Hepatocyte (in vitro differentiated cells): ENCODE data around the gene TDRD6. TPM values are rescaled to one million over a fixed set of nuclear protein-coding genes. Genes with fewer than 3 reads are reported as not detected.
A peak's percentile ranks its signal among the peaks of the same experiment; 100 is the strongest.
"Not testable (repeated sequence)": the region's sequence is repeated elsewhere in the genome, so short reads cannot be mapped to it uniquely, and the experiment has no call there.

Experiments
- DNase-seq: peaks from one replicate; pipeline ENCODE4 v3.0.0-alpha.2; 2016; ENCODE audit warnings: low spot score
- H2AFZ ChIP-seq: fragments of 200-600 bp; sonication (generic); 2 replicates; pipeline ENCODE4 v1.6.0; 2016; ENCODE audit warnings: antibody characterized with exemption, mild to moderate bottlenecking
- H3K27ac ChIP-seq: fragments of 200-600 bp; sonication (generic); 2 replicates; pipeline ENCODE4 v1.5.1; 2016; ENCODE audit warnings: mild to moderate bottlenecking
- H3K27me3 ChIP-seq: fragments of 200-600 bp; sonication (generic); 2 replicates; pipeline ENCODE4 v1.6.1; 2016
- H3K36me3 ChIP-seq: fragments of 200-600 bp; sonication (generic); replicated peaks from 2 replicates; pipeline ENCODE4 v1.5.1; 2016; ENCODE audit warnings: low read depth; ENCODE audit not compliant: insufficient read depth
- H3K4me1 ChIP-seq: fragments of 200-600 bp; sonication (generic); 2 replicates; pipeline ENCODE4 v1.5.1; 2016; ENCODE audit warnings: mild to moderate bottlenecking, moderate library complexity; ENCODE audit not compliant: insufficient read depth
- H3K4me2 ChIP-seq: fragments of 200-600 bp; sonication (generic); 2 replicates; pipeline ENCODE4 v1.6.0; 2016
- H3K4me3 ChIP-seq: fragments of 200-600 bp; sonication (generic); 2 replicates; pipeline ENCODE4 v1.5.1; 2016; ENCODE audit warnings: mild to moderate bottlenecking
- H3K79me2 ChIP-seq: fragments of 200-600 bp; sonication (generic); 2 replicates; pipeline ENCODE4 v1.6.0; 2017; ENCODE audit warnings: mild to moderate bottlenecking
- H3K9me2 ChIP-seq: fragments of 200-600 bp; sonication (generic); replicated peaks from 2 replicates; pipeline ENCODE4 v1.6.0; 2017; ENCODE audit warnings: mild to moderate bottlenecking; ENCODE audit not compliant: insufficient read depth
- H3K9me3 ChIP-seq: fragments of 200-600 bp; sonication (generic); 2 replicates; pipeline ENCODE4 v1.5.1; 2016; ENCODE audit warnings: low read depth, mild to moderate bottlenecking
- H4K20me1 ChIP-seq: fragments of 200-600 bp; sonication (generic); 2 replicates; pipeline ENCODE4 v1.6.0; 2016; ENCODE audit warnings: mild to moderate bottlenecking; ENCODE audit not compliant: insufficient read depth, poor library complexity, severe bottlenecking
- CTCF ChIP-seq: fragments of 200-600 bp; sonication (generic); IDR thresholded peaks from 2 replicates; pipeline ENCODE4 v1.5.1; 2016; ENCODE audit warnings: antibody characterized with exemption, mild to moderate bottlenecking; ENCODE audit not compliant: poor library complexity
- EZH2 ChIP-seq: fragments of 200-600 bp; sonication (generic); IDR thresholded peaks from 2 replicates; pipeline ENCODE4 v1.6.1; 2016; ENCODE audit warnings: antibody characterized with exemption, mild to moderate bottlenecking, borderline replicate concordance
- EZH2phosphoT487 ChIP-seq: fragments of 200-600 bp; sonication (generic); IDR thresholded peaks from one replicate; pipeline ENCODE4 v1.6.1; 2018; ENCODE audit warnings: antibody characterized with exemption, mild to moderate bottlenecking, low read depth, moderate library complexity; ENCODE audit not compliant: unreplicated experiment, severe bottlenecking
- WGBS: methylation state at CpG from one replicate; pipeline ENCODE4 v1.1.6; 2016; ENCODE audit warnings: low lambda C conversion rate; ENCODE audit errors: missing lambda C conversion rate; 5-methylcytosine and 5-hydroxymethylcytosine counted together
- polyA plus RNA-seq: library from polyadenylated mRNA; unstranded; fragments of >200 nt; fragmentation: Nextera tagmentation; extraction: Ambion mirVana; gene quantifications from 2 replicates; pipeline ENCODE4 v1.2.1, GENCODE V29; 2016
- total RNA-seq: library from RNA; depleted of rRNA; stranded (reverse); fragments of >200 nt; gene quantifications from 2 replicates; pipeline ENCODE4 v1.2.3, GENCODE V29; 2014

The TDRD6 gene
- total and polyA plus RNA-seq, 2 experiments from 2014 or later: 0.20 to 0.34 TPM

- no peak overlapping the region for H2AFZ ChIP-seq
- no peak overlapping the region for H3K4me2 ChIP-seq
- peak; percentile 74 for TF ChIP-seq EZH2phosphoT487
- TF ChIP-seq EZH2: no peak
- no peaks in the 10 kb centered on the region for H3K36me3 ChIP-seq
- no peaks in the 10 kb centered on the region for H3K79me2 ChIP-seq
- no peak overlapping the region for H3K4me3 ChIP-seq
- DNase-seq: peak; percentile 23
- no peaks in the 10 kb centered on the region for H3K9me2 ChIP-seq
- no peak overlapping the region for H3K27ac ChIP-seq
- 92% methylated on average over 2 of the region's 2 CpGs for WGBS
- H3K9me3 ChIP-seq: no peaks in the 10 kb centered on the region
- no peaks in the 10 kb centered on the region for H4K20me1 ChIP-seq
- H3K27me3 ChIP-seq: peaks cover 13% of the 10 kb centered on the region
- peaks cover 4% of the 10 kb centered on the region for H3K4me1 ChIP-seq
Measured at GRCh38 chr6:46741482-46741881, 53.8 kb downstream of the TDRD6 start.

- Histone ChIP-seq H3K27ac (no peak overlapping the region), H3K79me2 (no peaks in the 10 kb centered on the region), H3K4me2 (no peak overlapping the region), H3K9me2 (no peaks in the 10 kb centered on the region), H4K20me1 (no peaks in the 10 kb centered on the region), H3K4me1 (peaks cover 4% of the 10 kb centered on the region), H3K9me3 (no peaks in the 10 kb centered on the region), H2AFZ (no peak overlapping the region), H3K4me3 (no peak overlapping the region), H3K27me3 (peaks cover 8% of the 10 kb centered on the region), H3K36me3 (no peaks in the 10 kb centered on the region)
- TF ChIP-seq EZH2 (no peak), EZH2phosphoT487 (no peak), CTCF (no peak)
- WGBS: 97% methylated on average over 4 of the region's 4 CpGs
- no peak for DNase-seq
Measured at GRCh38 chr6:46741910-46742309, 54.2 kb downstream of the TDRD6 start.

GRCh38 chr6:46743425-46744158 is 55.9 kb downstream of the TDRD6 start:
- H3K4me1 ChIP-seq: peaks cover 4% of the 10 kb centered on the region
- TF ChIP-seq EZH2 (no peak), CTCF (no peak), EZH2phosphoT487 (no peak)
- no peaks in the 10 kb centered on the region for H3K36me3 ChIP-seq
- no peak overlapping the region for H2AFZ ChIP-seq
- H3K9me2 ChIP-seq: no peaks in the 10 kb centered on the region
- no peak for DNase-seq
- no peak overlapping the region for H3K4me3 ChIP-seq
- no peaks in the 10 kb centered on the region for H3K79me2 ChIP-seq
- no peaks in the 10 kb centered on the region for H4K20me1 ChIP-seq
- WGBS: 87% methylated on average over 1 of the region's 1 CpG
- no peaks in the 10 kb centered on the region for H3K27me3 ChIP-seq
- no peaks in the 10 kb centered on the region for H3K9me3 ChIP-seq
- H3K27ac ChIP-seq: no peak overlapping the region
- H3K4me2 ChIP-seq: no peak overlapping the region

- H3K27ac ChIP-seq, H3K4me3 ChIP-seq, H4K20me1 ChIP-seq, H3K36me3 ChIP-seq, H3K4me1 ChIP-seq, H3K27me3 ChIP-seq, H2AFZ ChIP-seq, H3K9me3 ChIP-seq, H3K9me2 ChIP-seq, H3K4me2 ChIP-seq, H3K79me2 ChIP-seq, DNase-seq: not testable (repeated sequence)
- 94% methylated on average over 3 of the region's 3 CpGs for WGBS
Measured at GRCh38 chr6:46744159-46744725, 56.6 kb downstream of the TDRD6 start.
